ENCODE measurements around the gene SAXO2.
"Not testable (repeated sequence)": the region's sequence is repeated elsewhere in the genome, so short reads cannot be mapped to it uniquely, and the experiment has no call there.

SAXO2 gene

DNA sequence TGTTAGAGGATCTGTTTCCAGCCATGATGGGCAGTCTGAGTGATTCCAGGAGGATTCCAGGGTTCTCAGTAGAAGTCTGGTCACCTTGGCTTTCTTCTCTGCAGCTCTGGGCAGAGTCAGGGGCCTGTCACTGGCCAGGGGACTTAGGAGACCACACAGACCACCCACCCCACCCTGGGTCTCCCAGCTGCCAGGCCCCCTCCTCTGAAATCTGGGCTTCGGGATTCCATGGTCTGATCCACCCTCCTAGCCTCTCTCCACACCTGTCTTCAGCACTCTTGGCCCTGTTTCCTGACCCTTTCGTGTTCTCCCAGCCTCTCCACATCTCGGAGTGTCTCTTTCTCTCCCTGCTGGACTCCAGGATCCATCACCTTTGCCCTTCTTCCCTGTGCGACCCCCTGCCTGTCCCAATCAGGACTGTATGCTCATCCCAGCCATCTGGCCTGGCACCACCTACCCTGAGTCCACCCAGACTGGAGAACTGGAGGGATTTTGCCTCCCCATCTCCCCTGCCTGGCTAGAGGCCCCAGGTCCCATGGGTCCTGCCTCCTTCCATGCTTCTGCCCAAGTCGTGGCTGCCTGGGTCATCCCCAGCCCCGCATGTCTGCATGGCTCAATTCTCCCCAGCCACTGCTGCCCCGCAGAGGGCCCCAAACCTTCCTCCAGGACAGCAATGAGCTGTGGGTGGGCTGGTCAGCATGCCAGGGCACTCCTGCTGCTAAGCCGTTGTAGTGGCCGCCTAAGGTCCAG is 52.3 kb downstream of the SAXO2 start:
- DNase-seq (ENCODE audit: low spot score), result no peak

DNA sequence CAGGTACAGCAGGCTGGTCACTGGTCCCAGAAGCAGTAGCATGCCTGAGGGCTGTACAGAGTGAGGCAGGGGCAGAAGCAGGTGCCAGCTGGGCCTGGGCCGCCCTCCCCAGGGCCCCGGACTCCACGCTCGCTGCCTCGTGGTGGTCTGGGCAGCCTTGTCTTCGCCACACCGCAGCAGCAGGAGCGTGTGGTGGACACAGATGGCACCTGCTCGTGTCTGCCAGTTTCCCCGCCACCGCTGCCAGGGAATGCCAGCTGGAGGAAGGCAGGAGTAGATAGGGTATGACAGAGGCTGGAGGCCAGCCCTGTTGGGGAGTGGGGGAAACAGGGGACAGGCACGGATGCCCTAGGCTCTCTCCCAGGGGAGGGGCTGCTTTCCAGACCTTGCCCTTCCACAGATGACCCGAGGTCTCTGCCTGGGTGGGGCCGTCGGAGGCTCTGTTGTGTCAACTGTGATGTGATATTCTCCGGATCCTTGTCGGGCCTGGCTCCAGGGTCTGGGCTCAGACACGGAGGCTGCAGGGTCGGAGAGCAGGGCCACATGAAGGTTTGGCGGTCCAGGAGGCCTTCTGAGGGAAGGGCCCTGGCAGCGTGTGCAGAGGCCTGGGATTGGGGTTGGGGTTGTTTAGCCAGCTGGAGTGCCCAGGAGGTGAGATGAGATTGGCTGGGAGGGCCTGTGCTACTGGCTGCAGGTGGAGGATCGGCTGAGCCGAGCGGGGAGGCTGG is 53.1 kb downstream of the SAXO2 start:
- no peak for DNase-seq (ENCODE audit: low spot score)

DNA sequence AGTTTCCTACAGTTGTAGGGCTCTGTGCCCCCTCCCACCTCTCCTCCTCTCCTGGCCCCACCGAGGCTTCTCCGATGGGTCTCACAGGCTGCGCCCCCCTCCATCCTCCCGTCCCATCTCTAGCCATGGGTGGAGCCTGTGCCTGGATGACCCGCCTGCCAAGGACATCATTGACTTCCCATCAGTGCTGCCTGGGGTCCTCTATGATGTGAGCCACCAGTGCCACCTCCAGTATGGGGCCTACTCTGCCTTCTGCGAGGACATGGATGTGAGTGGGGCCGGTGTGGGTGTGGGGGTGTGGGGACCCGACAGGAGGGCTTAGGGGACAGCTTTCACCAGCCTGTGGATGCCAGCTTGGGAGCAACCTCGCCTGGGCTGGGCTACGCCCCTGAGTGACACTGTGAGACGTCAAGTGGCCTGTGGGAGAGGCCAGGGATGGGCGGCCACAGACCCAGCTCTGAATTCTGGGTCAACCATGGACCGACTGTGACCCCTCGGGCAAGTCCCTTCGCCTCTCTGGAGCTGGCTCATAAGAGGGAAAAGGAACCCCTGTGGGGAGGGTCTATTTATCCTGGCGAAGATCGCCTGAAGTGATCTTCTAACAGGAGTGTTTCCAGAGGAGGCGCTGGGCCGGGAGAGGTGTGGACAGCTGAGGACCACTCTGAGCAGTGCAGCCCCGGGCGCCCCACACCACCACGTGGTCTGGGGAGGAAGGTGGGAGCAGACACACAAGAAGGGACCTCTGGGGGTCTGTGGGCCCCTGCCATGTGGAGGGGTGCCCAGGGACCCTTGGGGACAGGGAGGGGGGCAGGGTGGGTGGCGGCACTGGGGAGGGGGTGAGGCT is 53.9 kb downstream of the SAXO2 start:
- not testable (repeated sequence) for DNase-seq (ENCODE audit: low spot score)

DNA sequence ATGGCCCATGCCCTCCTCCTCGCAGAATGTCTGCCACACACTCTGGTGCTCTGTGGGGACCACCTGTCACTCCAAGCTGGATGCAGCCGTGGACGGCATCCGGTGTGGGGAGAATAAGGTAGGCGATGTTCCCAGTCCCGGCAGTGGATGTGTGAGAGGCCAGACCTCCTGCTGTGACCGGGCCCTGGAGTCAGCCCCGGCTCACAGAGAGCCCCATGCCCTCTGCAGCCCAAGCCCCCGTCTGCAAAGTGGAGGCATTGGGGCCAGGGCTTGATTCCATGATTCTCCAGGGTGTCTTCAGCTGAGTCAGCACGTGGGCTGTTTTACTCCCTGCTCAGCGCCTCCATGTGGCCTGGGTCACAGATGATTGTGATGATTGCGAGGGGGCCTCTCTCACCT is 54.5 kb downstream of the SAXO2 start:
- DNase-seq (ENCODE audit: low spot score), result no peak

DNA sequence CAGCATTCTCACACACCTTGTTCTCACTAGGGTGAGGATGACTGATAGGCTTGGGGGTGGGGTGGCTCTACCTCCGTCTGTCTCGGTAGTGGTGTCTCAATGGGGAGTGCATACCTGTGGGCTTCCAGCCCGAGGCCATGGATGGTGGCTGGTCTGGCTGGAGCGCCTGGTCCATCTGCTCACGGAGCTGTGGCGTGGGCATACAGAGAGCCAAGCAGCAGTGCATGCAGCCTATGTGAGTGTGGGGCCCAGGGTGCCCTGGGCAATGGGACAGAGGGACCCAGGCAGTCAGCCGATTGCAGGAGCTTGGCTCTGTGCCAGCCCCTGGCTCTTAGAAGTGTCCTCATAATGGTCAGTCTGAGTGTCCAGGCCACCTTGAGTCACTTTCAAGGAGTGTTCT is 54.9 kb downstream of the SAXO2 start:
- not testable (repeated sequence) for DNase-seq (ENCODE audit: low spot score)

DNA sequence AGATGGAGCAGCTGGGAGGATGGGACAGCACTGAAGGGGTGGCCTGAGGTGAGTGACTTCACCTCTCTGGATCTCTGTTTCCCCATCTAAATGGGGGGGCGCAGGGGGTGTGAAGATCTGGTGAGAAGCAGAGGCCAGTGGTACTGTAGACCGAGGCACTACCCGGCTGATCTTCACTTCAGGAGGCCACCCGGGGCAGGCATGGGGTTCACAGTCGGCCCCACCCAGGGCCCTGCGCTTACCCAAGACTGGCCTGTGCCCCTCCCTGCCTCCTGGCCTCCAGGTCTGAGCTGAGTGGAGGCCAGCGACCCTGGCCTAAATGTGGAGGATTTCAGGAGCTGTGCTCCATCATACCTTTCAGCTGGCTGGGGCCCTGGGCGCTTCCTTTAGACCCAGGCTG is 55.7 kb downstream of the SAXO2 start:
- not testable (repeated sequence) for DNase-seq (ENCODE audit: low spot score)

DNA sequence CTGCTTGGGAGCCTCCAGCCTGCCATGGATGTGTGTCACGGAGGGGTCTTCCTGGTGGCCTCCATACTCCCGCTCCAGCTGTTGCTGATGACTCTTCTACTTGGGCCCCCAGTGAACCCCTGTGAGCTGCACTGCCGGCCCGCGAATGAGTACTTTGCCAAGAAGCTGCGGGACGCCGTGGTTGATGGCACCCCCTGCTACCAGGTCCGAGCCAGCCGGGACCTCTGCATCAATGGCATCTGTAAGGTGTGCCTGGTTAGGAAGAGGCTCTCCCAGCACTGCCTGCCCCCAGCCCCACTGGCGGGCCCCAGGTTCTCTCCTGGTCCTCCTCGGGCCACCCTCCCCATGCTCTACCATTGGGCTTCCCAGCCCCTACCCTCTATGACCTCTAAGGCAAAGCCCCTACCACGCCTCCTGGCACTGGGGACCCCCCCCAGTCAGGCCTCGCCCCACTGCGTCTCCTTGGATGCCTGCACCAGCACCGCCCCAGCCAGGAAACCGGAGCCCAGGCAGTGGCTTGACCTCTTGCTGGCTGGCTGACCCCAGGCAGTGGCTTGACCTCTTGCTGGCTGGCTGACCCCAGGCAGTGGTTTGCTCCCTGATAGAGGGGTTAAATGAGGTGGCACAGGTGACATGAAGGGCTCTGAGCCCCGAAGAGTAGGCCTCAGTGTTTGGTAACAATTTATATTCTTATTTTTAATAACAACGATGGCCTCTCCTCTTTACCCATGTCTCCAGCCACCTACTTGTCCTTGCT is 57.1 kb downstream of the SAXO2 start:
- DNase-seq (ENCODE audit: low spot score), result not testable (repeated sequence)

DNA sequence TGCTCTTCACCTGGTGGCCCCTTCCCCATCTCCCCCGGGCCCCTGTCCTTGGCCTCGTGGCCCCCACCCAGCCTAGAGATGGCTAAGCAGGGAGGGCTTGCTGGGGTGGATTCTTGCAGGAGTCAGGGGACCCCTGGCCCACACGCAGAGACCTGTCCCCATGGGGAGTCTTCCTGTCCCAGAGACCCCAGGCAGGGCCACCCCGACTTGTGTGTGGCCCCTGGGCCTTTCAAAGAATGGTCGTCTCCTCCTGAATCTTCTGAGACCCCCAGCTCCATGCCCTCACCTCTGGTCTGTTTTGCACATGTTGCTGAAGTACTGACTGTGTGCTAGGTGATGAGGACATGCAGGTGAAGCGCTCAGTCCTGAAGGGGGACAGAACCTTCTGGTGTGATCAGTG is 58.2 kb downstream of the SAXO2 start:
- DNase-seq (ENCODE audit: low spot score), result not testable (repeated sequence)

DNA sequence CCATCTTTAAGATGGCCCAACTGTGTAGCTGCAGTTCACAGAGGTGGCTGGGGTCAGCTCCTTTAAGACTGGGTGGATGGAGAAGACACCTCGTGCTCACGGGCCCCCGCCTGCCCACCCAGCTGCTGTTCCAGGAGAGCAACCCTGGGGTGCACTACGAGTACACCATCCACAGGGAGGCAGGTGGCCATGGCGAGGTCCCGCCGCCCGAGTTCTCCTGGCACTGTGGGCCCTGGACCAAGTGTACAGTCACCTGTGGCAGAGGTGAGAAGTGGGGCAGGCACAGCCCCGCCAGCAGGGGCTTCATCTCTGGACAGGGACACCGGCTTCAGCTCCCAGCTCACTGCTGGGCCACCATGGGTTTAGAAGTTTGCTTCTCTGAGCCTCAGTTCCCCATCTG is 59.9 kb downstream of the SAXO2 start:
- not testable (repeated sequence) for DNase-seq (ENCODE audit: low spot score)

DNA sequence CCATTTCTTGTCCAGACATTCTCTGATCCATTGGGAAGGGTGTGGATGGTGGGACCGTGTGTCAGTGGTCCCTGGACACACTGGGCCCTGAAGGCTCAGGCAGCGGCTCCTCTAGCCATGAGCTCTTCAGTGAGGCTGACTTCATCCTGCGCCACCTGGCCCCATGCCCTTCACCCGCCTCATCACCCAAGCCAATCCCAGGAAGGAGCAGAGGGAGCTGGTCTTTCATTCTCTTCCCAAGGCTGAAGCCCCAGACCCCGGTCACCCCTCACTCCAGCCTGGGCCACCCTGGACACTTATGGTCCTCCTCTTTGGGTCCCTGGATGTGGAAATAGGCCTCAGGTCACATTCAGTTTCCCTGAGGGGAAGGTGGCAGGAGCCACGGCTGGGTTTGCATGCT is 62.2 kb downstream of the SAXO2 start:
- not testable (repeated sequence) for DNase-seq (ENCODE audit: low spot score)

DNA sequence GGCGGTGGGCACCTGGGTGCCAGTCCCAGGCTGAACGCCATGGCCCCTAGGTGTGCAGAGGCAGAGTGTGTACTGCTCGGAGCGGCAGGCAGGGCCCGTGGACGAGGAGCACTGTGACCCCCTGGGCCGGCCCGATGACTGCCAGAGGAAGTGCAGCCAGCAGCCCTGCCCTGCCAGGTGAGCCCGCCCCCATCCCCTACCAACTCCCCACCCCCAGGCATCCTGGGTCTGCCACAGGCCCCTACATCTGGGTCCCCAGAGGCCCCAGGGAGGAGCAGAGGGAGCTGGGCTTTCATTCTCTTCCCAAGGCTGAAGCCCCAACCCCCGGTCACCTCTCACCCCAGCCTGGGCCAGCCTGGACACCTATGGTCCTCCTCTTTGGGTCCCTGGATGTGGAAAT is 63.0 kb downstream of the SAXO2 start:
- DNase-seq (ENCODE audit: low spot score), result not testable (repeated sequence)

DNA sequence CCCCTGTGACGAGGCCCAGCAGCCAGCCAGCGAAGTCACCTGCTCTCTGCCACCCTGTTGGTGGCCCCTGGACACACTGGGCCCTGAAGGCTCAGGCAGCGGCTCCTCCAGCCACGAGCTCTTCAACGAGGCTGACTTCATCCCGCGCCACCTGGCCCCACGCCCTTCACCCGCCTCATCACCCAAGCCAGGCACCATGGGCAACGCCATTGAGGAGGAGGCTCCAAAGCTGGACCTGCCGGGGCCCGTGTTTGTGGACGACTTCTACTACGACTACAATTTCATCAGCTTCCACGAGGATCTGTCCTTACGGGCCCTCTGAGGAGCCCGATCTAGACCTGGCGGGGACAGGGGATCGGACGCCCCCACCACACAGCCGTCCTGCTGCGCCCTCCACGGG is 64.3 kb downstream of the SAXO2 start:
- not testable (repeated sequence) for DNase-seq (ENCODE audit: low spot score)

DNA sequence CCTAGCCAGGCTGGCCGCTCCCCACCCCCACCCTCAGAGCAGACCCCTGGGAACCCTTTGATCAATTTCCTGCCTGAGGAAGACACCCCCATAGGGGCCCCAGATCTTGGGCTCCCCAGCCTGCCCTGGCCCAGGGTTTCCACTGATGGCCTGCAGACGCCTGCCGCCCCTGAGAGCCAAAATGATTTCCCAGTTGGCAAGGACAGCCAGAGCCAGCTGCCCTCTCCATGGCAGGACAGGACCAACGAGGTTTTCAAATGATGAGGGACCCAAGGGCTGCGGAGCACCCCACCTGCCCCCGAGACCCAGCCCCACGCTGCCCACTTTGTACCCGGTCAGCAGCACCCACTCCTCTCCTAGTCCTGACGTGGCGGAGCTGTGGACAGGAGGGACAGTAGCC is 64.8 kb downstream of the SAXO2 start:
- not testable (repeated sequence) for DNase-seq (ENCODE audit: low spot score)

DNA sequence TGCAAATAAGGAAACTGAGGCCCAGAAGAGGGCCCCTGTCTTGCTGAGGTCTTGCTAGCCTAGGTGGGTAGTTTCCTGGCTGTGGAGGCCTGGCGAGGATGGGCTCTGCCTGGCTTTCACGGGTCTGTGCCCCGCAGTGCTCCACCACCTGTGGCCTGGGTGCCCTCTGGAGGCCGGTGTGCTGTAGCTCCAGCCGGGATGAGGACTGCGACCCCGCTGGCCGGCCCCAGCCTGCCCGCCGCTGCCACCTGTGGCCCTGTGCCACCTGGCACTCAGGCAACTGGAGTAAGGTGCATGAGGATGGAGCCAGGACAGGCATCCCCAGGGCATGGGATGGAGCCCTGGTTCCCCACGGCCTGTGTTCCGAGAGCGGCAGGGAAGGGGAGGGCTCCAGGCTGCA is 66.4 kb downstream of the SAXO2 start:
- not testable (repeated sequence) for DNase-seq (ENCODE audit: low spot score)

DNA sequence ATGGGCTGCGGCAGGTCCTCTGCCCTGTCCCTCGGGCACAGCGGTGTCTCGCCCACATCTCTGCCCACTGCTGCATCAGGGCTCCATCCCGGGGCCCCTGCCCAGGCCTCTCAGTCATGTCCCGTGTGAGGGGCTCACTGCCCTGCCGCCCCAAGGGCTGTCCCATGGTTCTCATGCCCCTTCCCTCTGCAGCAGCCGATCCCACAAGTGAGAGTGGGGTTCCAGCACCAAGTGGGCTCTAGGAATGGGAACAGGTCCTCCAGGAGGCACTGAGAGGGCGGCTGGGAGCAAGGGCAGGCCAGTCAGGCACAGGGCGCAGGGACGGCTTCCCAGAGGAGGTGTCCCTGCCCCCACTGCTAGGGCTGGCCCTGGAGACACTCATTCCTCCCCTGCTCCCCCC is 68.3 kb downstream of the SAXO2 start:
- not testable (repeated sequence) for DNase-seq (ENCODE audit: low spot score)

DNA sequence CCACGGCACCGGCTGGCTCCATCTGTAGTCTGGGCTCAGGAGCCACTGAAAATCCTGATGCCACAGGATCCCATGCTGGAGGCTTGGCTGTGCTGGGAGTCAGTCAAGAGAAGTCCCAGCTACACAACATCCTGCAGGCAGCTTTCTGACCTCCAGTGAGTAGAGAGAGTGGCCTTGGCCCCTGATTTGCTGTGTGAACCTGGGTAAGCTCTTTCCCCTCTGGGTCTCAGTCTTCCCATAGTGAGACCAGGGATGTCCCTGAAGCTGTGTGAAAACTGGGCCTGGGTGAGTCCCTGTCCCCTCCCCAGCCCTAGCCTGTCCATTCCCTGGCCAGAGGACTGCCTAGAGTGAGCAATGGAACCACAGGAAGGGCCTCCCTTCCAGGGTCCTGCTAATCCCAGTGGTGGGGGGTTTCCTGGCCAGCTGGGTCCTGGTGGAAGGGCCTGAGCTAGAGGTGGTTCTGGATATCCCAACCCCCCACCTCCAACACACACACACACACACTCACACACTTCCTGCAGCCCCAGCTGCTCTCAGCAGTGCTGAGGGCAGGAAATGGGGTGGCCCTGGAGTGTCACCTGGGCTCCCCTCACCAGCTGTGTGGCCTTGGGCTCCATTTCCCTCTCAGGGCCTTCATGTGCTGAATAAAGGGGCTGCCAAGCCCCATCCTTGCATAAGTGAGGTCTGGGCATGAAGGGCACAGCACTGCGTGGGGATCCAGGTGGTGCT is 69.1 kb downstream of the SAXO2 start:
- not testable (repeated sequence) for DNase-seq (ENCODE audit: low spot score)

DNA sequence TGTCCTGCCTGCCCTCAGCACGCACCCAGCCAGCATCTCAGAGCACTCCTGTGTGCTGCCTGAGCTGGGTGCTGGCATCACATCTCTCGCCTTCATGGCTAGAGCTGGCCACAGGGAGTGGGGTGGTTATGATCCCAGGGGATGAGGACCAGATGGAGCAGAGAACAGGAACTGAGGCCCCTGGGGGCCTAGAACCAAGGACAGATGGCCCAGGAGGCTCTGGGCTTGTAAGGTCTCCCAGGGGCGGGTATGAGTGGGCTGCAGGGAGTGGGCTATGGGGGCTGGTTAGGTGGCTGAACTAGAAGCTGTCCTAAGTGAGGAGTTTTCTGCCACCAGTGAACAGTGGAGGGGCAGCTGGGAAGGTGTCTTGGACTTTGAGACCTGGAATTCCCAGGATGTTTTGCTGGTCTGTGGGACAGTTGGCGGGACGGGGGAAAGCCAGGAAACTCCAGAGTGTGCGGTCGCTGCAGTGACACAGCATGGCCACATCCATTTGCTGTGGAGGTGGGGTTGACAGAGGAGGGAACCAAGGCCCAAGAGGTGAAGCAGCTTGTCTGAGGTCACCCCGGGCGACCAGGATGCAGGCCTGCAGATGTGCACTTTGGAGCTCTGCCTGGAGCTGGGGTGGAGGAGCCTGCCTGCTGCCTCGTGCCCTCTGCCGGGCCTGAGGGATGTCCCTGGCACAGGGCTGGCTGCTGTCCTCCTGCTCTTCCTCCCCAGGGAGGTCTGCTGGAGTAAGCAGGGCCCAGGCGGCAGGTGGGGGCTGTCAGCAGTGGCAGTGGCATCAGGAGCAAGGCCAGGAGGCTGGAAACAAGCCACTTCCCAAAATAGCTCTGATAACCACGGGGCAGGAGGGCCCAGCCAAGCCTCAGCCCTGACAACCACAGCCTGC is 70.3 kb downstream of the SAXO2 start:
- DNase-seq (ENCODE audit: low spot score), result not testable (repeated sequence)

DNA sequence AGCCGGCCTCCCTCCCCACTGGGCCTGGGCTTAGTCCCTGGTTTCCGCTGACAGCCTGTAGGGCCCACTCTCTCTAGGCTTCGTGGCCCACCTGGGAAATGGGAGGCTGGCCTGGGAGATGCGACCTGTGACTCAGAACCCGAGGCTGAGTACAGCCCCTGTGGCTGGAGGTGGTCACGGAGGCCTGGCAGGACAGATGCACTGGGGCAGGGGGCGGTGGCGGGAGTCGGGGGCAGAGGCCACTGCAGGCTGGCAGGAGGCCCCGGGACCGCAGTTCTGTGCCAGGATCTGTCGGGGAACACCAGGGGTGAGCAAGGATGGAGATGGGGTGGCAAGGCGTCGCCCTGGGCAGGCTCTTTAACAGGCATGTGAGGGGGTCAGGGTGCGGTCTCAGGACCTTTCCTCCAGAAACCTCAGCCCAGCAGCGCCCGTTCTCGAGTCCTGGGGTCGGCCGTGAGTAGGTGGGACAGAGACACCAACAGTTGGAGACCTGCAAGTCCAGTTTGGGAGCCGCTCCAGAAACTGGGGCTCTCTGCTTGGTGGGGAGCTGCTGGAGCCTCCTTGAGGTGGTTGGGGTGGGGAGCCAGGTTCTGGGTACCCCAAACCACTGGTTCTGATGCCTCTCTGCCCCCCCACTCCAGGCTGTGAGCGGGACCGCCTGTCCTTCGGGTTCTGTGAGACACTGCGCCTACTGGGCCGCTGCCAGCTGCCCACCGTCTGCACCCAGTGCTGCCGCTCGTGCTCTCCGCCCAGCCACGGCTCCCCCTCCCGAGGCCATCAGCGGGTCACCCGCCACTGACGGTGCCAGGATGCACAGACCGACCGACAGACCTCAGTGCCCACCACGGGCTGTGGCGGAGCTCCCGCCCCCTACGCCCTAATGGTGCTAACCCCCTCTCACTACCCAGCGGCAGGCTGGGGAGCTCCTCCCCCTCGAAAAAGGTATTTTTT is 71.3 kb downstream of the SAXO2 start:
- DNase-seq (ENCODE audit: low spot score), result not testable (repeated sequence)
